H1 (cell line): ENCODE results near the gene ACAP2. TPM values are rescaled to one million over a fixed set of nuclear protein-coding genes. Genes with fewer than 3 reads are reported as not detected.

Experiments
- RNF2 ChIP-seq: fragments of 200-900, 300-1000 bp; sonication (generic); IDR thresholded peaks from 2 replicates; pipeline ENCODE4 v1.7.1; 2016; ENCODE audit warnings: borderline replicate concordance, low read depth, mild to moderate bottlenecking, antibody characterized with exemption, low read length; ENCODE audit not compliant: poor library complexity, severe bottlenecking; ENCODE audit errors: missing control alignments
- TCF12 ChIP-seq: IDR thresholded peaks from 2 replicates; pipeline ENCODE4 v1.6.1; 2011; ENCODE audit warnings: low read depth, mild to moderate bottlenecking, low read length
- polyA plus RNA-seq, 7 experiments: library from polyadenylated mRNA; depleted of rRNA in 3 of 7; stranded (reverse) in 5 of 7; unstranded in 2 of 7; fragments of >200 nt in 5 of 7; fragments of 200-250 nt in 2 of 7; gene quantifications; 1 replicate in 5 of 7; 2 replicates in 1 of 7; 4 replicates in 1 of 7; pipeline versions ENCODE4 v1.2.1 to v1.2.3, GENCODE V29; 2011 to 2013; ENCODE audit warnings: missing spikeins in 2 of 7, mixed read lengths in 2 of 7
- total RNA-seq: library from RNA; stranded (reverse); fragmentation: NEBNext Ultra II Directional; extraction: Animal tissue kit (Norgen Biotek cat#: 25700); gene quantifications from 2 replicates; pipeline ENCODE4 v1.2.1, GENCODE V29; 2021

ACAP2 gene
- total and polyA plus RNA-seq, 2 of the 8 experiments (the other 6 are each of a cell fraction or from before 2014, with no cell fraction given) = 7.7 to 37.3 TPM

DNA sequence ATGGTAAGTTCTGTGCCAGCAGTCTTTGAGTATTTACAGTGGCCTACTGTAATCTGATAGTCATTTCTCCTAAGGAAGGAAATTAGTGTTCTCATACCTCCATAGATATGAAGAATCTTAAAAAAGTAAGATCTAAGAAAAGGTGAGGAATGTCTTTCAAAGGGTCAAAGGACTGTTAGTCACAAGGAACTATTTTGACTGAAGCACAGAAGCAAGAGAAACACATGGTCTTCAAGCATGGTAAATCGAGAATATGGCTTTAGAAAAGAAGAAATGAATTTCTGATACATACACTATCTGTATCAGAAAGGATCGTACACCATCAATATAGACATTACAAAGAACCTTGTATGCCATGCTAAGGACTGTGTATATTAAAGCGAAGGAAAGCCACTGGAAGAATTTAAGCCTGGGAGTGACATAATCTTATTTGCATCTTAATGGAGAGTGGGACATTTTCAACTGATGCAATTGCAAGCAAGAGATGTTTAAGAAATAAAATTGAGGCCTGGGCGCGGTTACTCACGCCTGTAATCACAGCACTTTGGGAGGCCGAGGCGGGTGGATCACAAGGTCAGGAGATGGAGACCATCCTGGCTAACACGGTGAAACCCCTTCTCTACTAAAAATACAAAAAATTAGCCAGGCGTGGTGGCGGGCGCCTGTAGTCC is 5.5 kb upstream of the ACAP2 start (continued):
- TF ChIP-seq RNF2 (no peak), TCF12 (no peak)
